H1 (cell line): Measurements from ENCODE around the gene PLB1. TPM values are rescaled to one million over a fixed set of nuclear protein-coding genes. Genes with fewer than 3 reads are reported as not detected.

Experiments used
- CTCF ChIA-PET: fragments of 300-600 bp; sonication (Branson Sonifier 250); formaldehyde crosslinking; loops from one replicate; lab custom pipeline; 2021; ENCODE audit not compliant: partially characterized antibody; lab: Charles Lee
- POLR2A ChIA-PET: fragments of 300-600 bp; sonication (Branson Sonifier 250); formaldehyde crosslinking; loops from one replicate; lab custom pipeline; 2021; ENCODE audit warnings: inconsistent platforms; ENCODE audit not compliant: partially characterized antibody; lab: Charles Lee
- DNase-seq, 2 experiments: peaks; one replicate each; pipeline versions ENCODE4 v3.0.0 to v3.0.0-alpha.2; 2010 to 2022; ENCODE audit warnings: low spot score in 2 of 2, low read depth in 1 of 2, mixed read lengths in 1 of 2
- FAIRE-seq: peaks from 2 replicates; lab custom pipeline; 2011; peaks lifted over from hg19 to GRCh38; lab: Jason Lieb, UNC
- H2AFZ ChIP-seq: 2 replicates; pipeline ENCODE4 v1.8.1; 2012; ENCODE audit warnings: low read length, inconsistent platforms
- H2AK5ac ChIP-seq: 2 replicates; pipeline ENCODE4 v1.6.1; 2013; ENCODE audit warnings: low read depth, low read length
- H2BK120ac ChIP-seq: replicated peaks from 2 replicates; pipeline ENCODE3; 2013; ENCODE audit warnings: low read depth, low read length, inconsistent platforms
- H2BK12ac ChIP-seq: 2 replicates; pipeline ENCODE4 v1.6.1; 2013; ENCODE audit warnings: low read depth, low read length
- H2BK15ac ChIP-seq: 2 replicates; pipeline ENCODE4 v1.6.1; 2013; ENCODE audit warnings: low read length
- H2BK20ac ChIP-seq: 2 replicates; pipeline ENCODE4 v1.6.1; 2013; ENCODE audit warnings: low read length
- H2BK5ac ChIP-seq: 2 replicates; pipeline ENCODE4 v1.6.1; 2013; ENCODE audit warnings: low read depth, low read length
- H3K14ac ChIP-seq: 2 replicates; pipeline ENCODE4 v1.6.1; 2013; ENCODE audit warnings: inconsistent platforms; ENCODE audit not compliant: insufficient read length
- H3K18ac ChIP-seq: 2 replicates; pipeline ENCODE4 v1.6.1; 2013; ENCODE audit warnings: low read length; ENCODE audit errors: extremely low read depth
- H3K23ac ChIP-seq: 2 replicates; pipeline ENCODE4 v1.6.1; 2013; ENCODE audit warnings: inconsistent platforms; ENCODE audit not compliant: insufficient read length
- H3K23me2 ChIP-seq: 2 replicates; pipeline ENCODE4 v1.6.1; 2013; ENCODE audit warnings: low read depth, low read length
- H3K27ac ChIP-seq: 2 replicates; pipeline ENCODE4 v1.6.1; 2011; ENCODE audit warnings: low read depth, low read length, inconsistent platforms
- H3K27me3 ChIP-seq, 4 experiments: replicated peaks in 1 of 4; 1 replicate in 1 of 4; 2 replicates in 3 of 4; pipeline versions ENCODE4 v1.6.1 to v1.8.1; 2011 to 2013; ENCODE audit warnings: low read length in 3 of 4, mild to moderate bottlenecking in 3 of 4, inconsistent platforms in 2 of 4, mixed read lengths in 2 of 4, moderate library complexity in 1 of 4; ENCODE audit not compliant: control insufficient read depth in 3 of 4, insufficient read depth in 3 of 4; ENCODE audit errors: extremely low read depth in 1 of 4
- H3K36me3 ChIP-seq, 4 experiments: 2 replicates each; pipeline versions ENCODE4 v1.6.1 to v1.8.1; 2011 to 2013; ENCODE audit warnings: mild to moderate bottlenecking in 4 of 4, low read length in 3 of 4, moderate library complexity in 2 of 4, control low read depth in 1 of 4, inconsistent platforms in 1 of 4; ENCODE audit not compliant: insufficient read depth in 4 of 4, control insufficient read depth in 2 of 4
- H3K4ac ChIP-seq: replicated peaks from 2 replicates; pipeline ENCODE3; 2013; ENCODE audit warnings: low read length, low read depth, mixed read lengths, inconsistent platforms; ENCODE audit not compliant: insufficient read length
- H3K4me1 ChIP-seq, 4 experiments: replicated peaks in 1 of 4; 1 replicate in 1 of 4; 2 replicates in 3 of 4; pipeline versions ENCODE4 v1.6.1 to v1.8.1; 2011 to 2013; ENCODE audit warnings: low read length in 3 of 4, inconsistent platforms in 2 of 4, mixed read lengths in 1 of 4; ENCODE audit not compliant: insufficient read depth in 4 of 4, control insufficient read depth in 3 of 4
- H3K4me2 ChIP-seq, 2 experiments: 2 replicates each; pipeline versions ENCODE4 v1.6.1 to v1.8.1; 2011 to 2013; ENCODE audit warnings: low read depth in 2 of 2, low read length in 2 of 2, control low read depth in 1 of 2, inconsistent platforms in 1 of 2, mild to moderate bottlenecking in 1 of 2; ENCODE audit not compliant: insufficient read depth in 1 of 2
- H3K4me3 ChIP-seq, 4 experiments: fragments of 200-600, 300-600 bp in 1 of 4; sonication (generic), shearing (Covaris generic), sonication (Bioruptor Twin) in 1 of 4; 2 replicates each; pipeline versions ENCODE4 v1.5.1 to v1.8.1; 2011 to 2016; ENCODE audit warnings: low read length in 4 of 4, low read depth in 3 of 4, control low read depth in 2 of 4, inconsistent platforms in 2 of 4, mild to moderate bottlenecking in 2 of 4, mixed read lengths in 1 of 4, moderate library complexity in 1 of 4; ENCODE audit not compliant: insufficient read depth in 2 of 4; ENCODE audit errors: extremely low read depth in 1 of 4
- H3K56ac ChIP-seq: replicated peaks from 2 replicates; pipeline ENCODE3; 2013; ENCODE audit warnings: low read depth, mild to moderate bottlenecking, mixed read lengths, low read length, inconsistent platforms; ENCODE audit not compliant: insufficient read length
- H3K79me1 ChIP-seq: 2 replicates; pipeline ENCODE4 v1.6.1; 2013; ENCODE audit warnings: low read depth, low read length, control low read depth
- H3K79me2 ChIP-seq, 2 experiments: 2 replicates each; pipeline versions ENCODE4 v1.6.1 to v1.8.1; 2012 to 2013; ENCODE audit warnings: low read length in 2 of 2, mild to moderate bottlenecking in 2 of 2, inconsistent platforms in 1 of 2; ENCODE audit not compliant: insufficient read depth in 2 of 2, control insufficient read depth in 1 of 2
- H3K9ac ChIP-seq, 4 experiments: replicated peaks in 1 of 4; 1 replicate in 1 of 4; 2 replicates in 3 of 4; pipeline versions ENCODE4 v1.6.1 to v1.8.1; 2011 to 2013; ENCODE audit warnings: low read depth in 3 of 4, low read length in 3 of 4, control low read depth in 2 of 4, mild to moderate bottlenecking in 2 of 4, moderate library complexity in 2 of 4, inconsistent platforms in 1 of 4; ENCODE audit errors: extremely low read depth in 1 of 4
- H3K9me3 ChIP-seq, 2 experiments: 2 replicates each; pipeline versions ENCODE4 v1.6.1 to v1.8.1; 2012 to 2013; ENCODE audit warnings: mild to moderate bottlenecking in 2 of 2, moderate library complexity in 2 of 2, control low read depth in 1 of 2, inconsistent platforms in 1 of 2, low read depth in 1 of 2, low read length in 1 of 2, mixed read lengths in 1 of 2; ENCODE audit not compliant: insufficient read depth in 2 of 2
- H4K20me1 ChIP-seq, 2 experiments: replicated peaks in 1 of 2; 2 replicates each; pipeline versions ENCODE3 to v1.8.1; 2011 to 2013; ENCODE audit warnings: inconsistent platforms in 2 of 2, low read length in 2 of 2, mild to moderate bottlenecking in 1 of 2; ENCODE audit not compliant: insufficient read depth in 2 of 2, control insufficient read depth in 1 of 2
- H4K5ac ChIP-seq: 2 replicates; pipeline ENCODE4 v1.6.1; 2013; ENCODE audit warnings: low read length, low read depth, mixed read lengths, inconsistent platforms; ENCODE audit not compliant: insufficient read length
- H4K8ac ChIP-seq: 2 replicates; pipeline ENCODE4 v1.8.0; 2013; ENCODE audit warnings: mild to moderate bottlenecking, moderate library complexity, low read length, inconsistent platforms; ENCODE audit not compliant: insufficient read depth; ENCODE audit errors: extremely low read depth
- H4K91ac ChIP-seq: replicated peaks from 2 replicates; pipeline ENCODE3; 2013; ENCODE audit warnings: low read length, mixed read lengths, inconsistent platforms; ENCODE audit not compliant: insufficient read length
- EGR1 ChIP-seq: IDR thresholded peaks from 2 replicates; pipeline ENCODE4 v1.6.1; 2011; ENCODE audit warnings: low read depth, low read length, borderline replicate concordance
- GTF2F1 ChIP-seq: IDR thresholded peaks from 2 replicates; pipeline ENCODE4 v1.6.1; 2012; ENCODE audit warnings: low read depth, low read length, improper control_type of control experiment, borderline replicate concordance
- NANOG ChIP-seq: IDR thresholded peaks from 2 replicates; pipeline ENCODE4 v1.6.1; 2011; ENCODE audit warnings: low read length, low read depth, mild to moderate bottlenecking, inconsistent platforms; ENCODE audit not compliant: insufficient read depth, poor library complexity, severe bottlenecking
- PHF8 ChIP-seq: fragments of 200-600 bp; sonication (generic); conservative IDR thresholded peaks from 2 replicates; pipeline ENCODE4 v1.7.1; 2012; ENCODE audit warnings: low read depth, mild to moderate bottlenecking, inconsistent platforms, low read length, moderate library complexity
- RFX5 ChIP-seq: IDR thresholded peaks from 2 replicates; pipeline ENCODE4 v1.6.1; 2011; ENCODE audit warnings: low read depth, low read length, improper control_type of control experiment, borderline replicate concordance
- RXRA ChIP-seq: IDR thresholded peaks from 2 replicates; pipeline ENCODE4 v1.6.1; 2011; ENCODE audit warnings: low read depth, mild to moderate bottlenecking, low read length, moderate library complexity; ENCODE audit not compliant: insufficient read depth
- SIRT6 ChIP-seq: IDR thresholded peaks from one replicate; pipeline ENCODE4 v1.7.1; 2012; ENCODE audit warnings: low read length, inconsistent platforms
- TAF7 ChIP-seq: optimal IDR thresholded peaks from 2 replicates; pipeline ENCODE3; 2011; ENCODE audit warnings: low read depth, mild to moderate bottlenecking, inconsistent platforms, low read length, moderate library complexity, borderline replicate concordance
- WGBS, 2 experiments: shearing (Covaris generic) in 1 of 2; methylation state at CpG; one replicate each; pipeline versions ENCODE4 v1.1.6 to v1.1.7; 2013 to 2015; ENCODE audit warnings: low lambda C conversion rate in 2 of 2, mixed read lengths in 2 of 2, inconsistent platforms in 1 of 2, low coverage in 1 of 2, missing lambda C conversion rate in 1 of 2; ENCODE audit not compliant: insufficient replicate concordance in 2 of 2, insufficient coverage in 1 of 2, insufficient read length in 1 of 2; ENCODE audit errors: extremely low coverage in 1 of 2, missing lambda C conversion rate in 1 of 2; 5-methylcytosine and 5-hydroxymethylcytosine counted together
- polyA plus RNA-seq, 7 experiments: library from polyadenylated mRNA; depleted of rRNA in 3 of 7; stranded (reverse) in 5 of 7; unstranded in 2 of 7; fragments of >200 nt in 5 of 7; fragments of 200-250 nt in 2 of 7; gene quantifications; 1 replicate in 5 of 7; 2 replicates in 1 of 7; 4 replicates in 1 of 7; pipeline versions ENCODE4 v1.2.1 to v1.2.3, GENCODE V29; 2011 to 2013; ENCODE audit warnings: missing spikeins in 2 of 7, mixed read lengths in 2 of 7
- total RNA-seq: library from RNA; stranded (reverse); fragmentation: NEBNext Ultra II Directional; extraction: Animal tissue kit (Norgen Biotek cat#: 25700); gene quantifications from 2 replicates; pipeline ENCODE4 v1.2.1, GENCODE V29; 2021
- TF ChIP-seq, protein P1 (sequence below): IDR thresholded peaks from 2 replicates; pipeline ENCODE4 v1.6.1; 2011; ENCODE audit warnings: low read length, improper control_type of control experiment
- TF ChIP-seq, protein P2 (sequence below): IDR thresholded peaks from 2 replicates; pipeline ENCODE4 v1.6.1; 2012; ENCODE audit warnings: inconsistent platforms
- TF ChIP-seq, protein P3 (sequence below): IDR thresholded peaks from 2 replicates; pipeline ENCODE4 v1.6.1; 2012; ENCODE audit warnings: low read length, inconsistent platforms

The PLB1 gene
- total and polyA plus RNA-seq, 2 of the 8 experiments (the other 6 are each of a cell fraction or from before 2014, with no cell fraction given), result 0.20 to 0.36 TPM

DNA sequence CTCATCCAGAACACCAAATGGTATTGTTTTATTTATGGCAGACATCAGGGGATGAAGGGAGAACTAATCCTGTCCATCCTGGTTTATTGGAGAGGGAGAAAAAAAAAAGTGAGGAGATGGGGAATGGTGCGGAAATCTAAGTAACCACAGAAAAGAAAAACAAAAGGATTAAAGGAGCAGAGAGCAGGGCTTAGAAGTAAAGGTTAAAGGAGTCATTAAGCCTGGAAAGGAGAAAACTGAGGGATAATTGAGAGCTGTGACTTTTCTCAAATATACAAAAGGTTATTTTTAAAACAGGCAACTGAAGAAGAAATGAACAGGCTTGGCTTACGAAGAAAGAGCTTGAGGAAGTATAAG is 128.6 kb downstream of the PLB1 start:
- Histone ChIP-seq H3K27me3 (no peaks in the 10 kb centered on the region), H3K79me1 (no peaks in the 10 kb centered on the region)
- FAIRE-seq, result no peak
- TF ChIP-seq, protein P1, sequence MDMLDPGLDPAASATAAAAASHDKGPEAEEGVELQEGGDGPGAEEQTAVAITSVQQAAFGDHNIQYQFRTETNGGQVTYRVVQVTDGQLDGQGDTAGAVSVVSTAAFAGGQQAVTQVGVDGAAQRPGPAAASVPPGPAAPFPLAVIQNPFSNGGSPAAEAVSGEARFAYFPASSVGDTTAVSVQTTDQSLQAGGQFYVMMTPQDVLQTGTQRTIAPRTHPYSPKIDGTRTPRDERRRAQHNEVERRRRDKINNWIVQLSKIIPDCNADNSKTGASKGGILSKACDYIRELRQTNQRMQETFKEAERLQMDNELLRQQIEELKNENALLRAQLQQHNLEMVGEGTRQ, result no peak
- TF ChIP-seq GTF2F1 (no peak), TAF7 (no peak), SIRT6 (no peak), RXRA (no peak), PHF8 (no peak), RFX5 (no peak), EGR1 (no peak), NANOG (no peak)
- TF ChIP-seq, protein P2, sequence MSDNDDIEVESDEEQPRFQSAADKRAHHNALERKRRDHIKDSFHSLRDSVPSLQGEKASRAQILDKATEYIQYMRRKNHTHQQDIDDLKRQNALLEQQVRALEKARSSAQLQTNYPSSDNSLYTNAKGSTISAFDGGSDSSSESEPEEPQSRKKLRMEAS, result no peak
- TF ChIP-seq, protein P3, sequence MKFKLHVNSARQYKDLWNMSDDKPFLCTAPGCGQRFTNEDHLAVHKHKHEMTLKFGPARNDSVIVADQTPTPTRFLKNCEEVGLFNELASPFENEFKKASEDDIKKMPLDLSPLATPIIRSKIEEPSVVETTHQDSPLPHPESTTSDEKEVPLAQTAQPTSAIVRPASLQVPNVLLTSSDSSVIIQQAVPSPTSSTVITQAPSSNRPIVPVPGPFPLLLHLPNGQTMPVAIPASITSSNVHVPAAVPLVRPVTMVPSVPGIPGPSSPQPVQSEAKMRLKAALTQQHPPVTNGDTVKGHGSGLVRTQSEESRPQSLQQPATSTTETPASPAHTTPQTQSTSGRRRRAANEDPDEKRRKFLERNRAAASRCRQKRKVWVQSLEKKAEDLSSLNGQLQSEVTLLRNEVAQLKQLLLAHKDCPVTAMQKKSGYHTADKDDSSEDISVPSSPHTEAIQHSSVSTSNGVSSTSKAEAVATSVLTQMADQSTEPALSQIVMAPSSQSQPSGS, result no peak

More for the DNA sequence above, 128.6 kb downstream of the PLB1 start:
- Histone ChIP-seq H3K4me3 (no peak overlapping the region), H2BK12ac (no peak overlapping the region), H2BK20ac (no peak overlapping the region), H3K36me3 (no peaks in the 10 kb centered on the region), H3K27ac (no peak overlapping the region), H2AK5ac (no peak overlapping the region), H2AFZ (no peak overlapping the region), H3K4me1 (peaks cover 2 to 10% (median 7%) of the 10 kb centered on the region in 4 experiments; a peak in 6 of 7 replicates), H3K9ac (no peak overlapping the region), H4K91ac (no peak overlapping the region), H2BK5ac (peak overlapping the region; percentile 60; the same call in 1 of the 2 replicates), H3K23ac (no peak overlapping the region), H3K18ac (no peak overlapping the region), H2BK120ac (no peak overlapping the region), H3K23me2 (no peaks in the 10 kb centered on the region; the same call in 1 of the 2 replicates), H4K5ac (no peak overlapping the region), H3K56ac (no peak overlapping the region), H4K8ac (no peak overlapping the region), H3K4me2 (no peak overlapping the region), H3K9me3 (no peaks in the 10 kb centered on the region), H3K79me2 (no peaks in the 10 kb centered on the region), H3K14ac (no peak overlapping the region), H3K4ac (no peak overlapping the region), H2BK15ac (no peak overlapping the region), H4K20me1 (no peaks in the 10 kb centered on the region)
- ChIA-PET POLR2A (interaction anchor here (1.1 kb wide), 1 partner anchor 30 kb away, joined by 3 read pairs; no protein-coding TSS in a partner anchor), CTCF (interaction anchor here (3.7 kb wide), 1 partner anchor 14 kb away, joined by 13 read pairs; no protein-coding TSS in a partner anchor)
- no peak for DNase-seq
- WGBS, 2 experiments, result 86% methylated on average over 2 of the region's 2 CpGs; no CpG with 5 or more reads in 1 of the 2 experiments
